SK-N-SH (cell line): ENCODE results near the gene ZFYVE27. TPM values are rescaled to one million over a fixed set of nuclear protein-coding genes. Genes with fewer than 3 reads are reported as not detected.
A peak's percentile ranks its signal among the peaks of the same experiment; 100 is the strongest.

Experiments
- CTCF ChIA-PET: fragments of 300-600, 350-600 bp; formaldehyde crosslinking; extraction: SDS; loops from one replicate; lab custom pipeline; 2021; lab: Yijun Ruan, JAX
- POLR2A ChIA-PET: fragments of 350-600 bp; sonication (Branson Sonifier 250); formaldehyde crosslinking; extraction: SDS; loops from one replicate; lab custom pipeline; 2020; ENCODE audit warnings: antibody characterized with exemption, inconsistent platforms; lab: Yijun Ruan, JAX
- DNase-seq: peaks from one replicate; pipeline ENCODE4 v3.0.0; 2012
- H2AFZ ChIP-seq: fragments of 200-600 bp; sonication (generic); 2 replicates; pipeline ENCODE4 v1.8.1; 2016; ENCODE audit warnings: antibody characterized with exemption, mild to moderate bottlenecking, low read depth
- H3F3A ChIP-seq: fragments of 200-600 bp; sonication (generic); replicated peaks from 2 replicates; pipeline ENCODE3; 2016; ENCODE audit warnings: antibody characterized with exemption, mild to moderate bottlenecking; ENCODE audit not compliant: insufficient read depth
- H3K27ac ChIP-seq, 2 experiments: fragments of 200-500 bp in 1 of 2; fragments of 200-600 bp in 1 of 2; sonication (Bioruptor generic) in 1 of 2; sonication (generic), shearing (Covaris generic) in 1 of 2; 2 replicates each; pipeline versions ENCODE4 v1.5.1 to v1.6.1; 2014 to 2016; ENCODE audit warnings: low read depth in 2 of 2, inconsistent platforms in 1 of 2, low read length in 1 of 2, mild to moderate bottlenecking in 1 of 2, mixed read lengths in 1 of 2
- H3K27me3 ChIP-seq: fragments of 200-600 bp; sonication (generic), shearing (Covaris generic); 2 replicates; pipeline ENCODE4 v1.6.1; 2016; ENCODE audit warnings: mixed run types; ENCODE audit not compliant: insufficient read depth
- H3K36me3 ChIP-seq, 2 experiments: fragments of 200-500 bp in 1 of 2; fragments of 200-600 bp in 1 of 2; sonication (Bioruptor generic) in 1 of 2; sonication (generic) in 1 of 2; replicated peaks in 1 of 2; 2 replicates each; pipeline versions ENCODE3 to v1.5.1; 2014 to 2016; ENCODE audit warnings: low read length in 1 of 2, mild to moderate bottlenecking in 1 of 2; ENCODE audit not compliant: insufficient read depth in 2 of 2, control insufficient read depth in 1 of 2
- H3K4me1 ChIP-seq, 2 experiments: fragments of 200-500 bp in 1 of 2; fragments of 200-600 bp in 1 of 2; sonication (Bioruptor generic) in 1 of 2; sonication (generic), shearing (Covaris generic) in 1 of 2; 2 replicates each; pipeline versions ENCODE4 v1.5.1 to v1.6.1; 2014 to 2016; ENCODE audit warnings: low read depth in 1 of 2, low read length in 1 of 2, mixed run types in 1 of 2; ENCODE audit not compliant: insufficient read depth in 2 of 2, control insufficient read depth in 1 of 2
- H3K4me2 ChIP-seq: fragments of 200-600 bp; sonication (generic), shearing (Covaris generic); 2 replicates; pipeline ENCODE4 v1.6.1; 2017; ENCODE audit warnings: mixed run types
- H3K4me3 ChIP-seq, 2 experiments: fragments of 200-500 bp in 1 of 2; fragments of 200-600 bp in 1 of 2; sonication (Bioruptor generic) in 1 of 2; sonication (generic), shearing (Covaris generic) in 1 of 2; 2 replicates each; pipeline versions ENCODE4 v1.5.1 to v1.8.1; 2014 to 2016; ENCODE audit warnings: low read depth in 2 of 2, inconsistent platforms in 1 of 2, low read length in 1 of 2, mild to moderate bottlenecking in 1 of 2, mixed read lengths in 1 of 2, moderate library complexity in 1 of 2
- H3K79me2 ChIP-seq: fragments of 200-600 bp; sonication (generic); 2 replicates; pipeline ENCODE4 v1.8.1; 2017; ENCODE audit warnings: mild to moderate bottlenecking; ENCODE audit not compliant: insufficient read depth
- H3K9ac ChIP-seq: fragments of 200-600 bp; sonication (generic); 2 replicates; pipeline ENCODE4 v1.6.1; 2017; ENCODE audit warnings: mixed run types
- H3K9me2 ChIP-seq: fragments of 200-600 bp; sonication (generic); 2 replicates; pipeline ENCODE4 v1.6.1; 2017; ENCODE audit warnings: mixed run types
- H3K9me3 ChIP-seq: fragments of 200-600 bp; sonication (generic); 2 replicates; pipeline ENCODE4 v1.6.1; 2017; ENCODE audit warnings: mixed run types, mild to moderate bottlenecking, moderate library complexity
- H4K20me1 ChIP-seq: fragments of 200-600 bp; sonication (generic); 2 replicates; pipeline ENCODE4 v1.6.1; 2017; ENCODE audit warnings: mild to moderate bottlenecking, mixed run types; ENCODE audit not compliant: insufficient read depth
- MXI1 ChIP-seq: IDR thresholded peaks from 2 replicates; pipeline ENCODE4 v1.6.1; 2012; ENCODE audit warnings: mild to moderate bottlenecking, low read depth, low read length, improper control_type of control experiment
- RAD21 ChIP-seq: IDR thresholded peaks from 2 replicates; pipeline ENCODE4 v1.6.1; 2012; ENCODE audit warnings: mild to moderate bottlenecking, low read length
- RFX5 ChIP-seq: IDR thresholded peaks from 2 replicates; pipeline ENCODE4 v1.6.1; 2012; ENCODE audit warnings: mild to moderate bottlenecking, improper control_type of control experiment, low read length
- RXRA ChIP-seq: IDR thresholded peaks from 2 replicates; pipeline ENCODE4 v1.4.0; 2012; ENCODE audit warnings: low read depth, mild to moderate bottlenecking, borderline replicate concordance
- SIN3A ChIP-seq: IDR thresholded peaks from 2 replicates; pipeline ENCODE4 v1.6.1; 2012; ENCODE audit warnings: low read depth, mild to moderate bottlenecking, low read length, moderate library complexity, borderline replicate concordance
- TEAD4 ChIP-seq: IDR thresholded peaks from 2 replicates; pipeline ENCODE4 v1.4.0; 2012; ENCODE audit warnings: mild to moderate bottlenecking, borderline replicate concordance; ENCODE audit not compliant: insufficient read depth
- WGBS: methylation state at CpG from one replicate; pipeline ENCODE4 v1.1.6; 2017; ENCODE audit warnings: low lambda C conversion rate; 5-methylcytosine and 5-hydroxymethylcytosine counted together
- polyA plus RNA-seq, 3 experiments: library from polyadenylated mRNA; depleted of rRNA; stranded (reverse); fragments of >200 nt; gene quantifications; 2 replicates each; pipeline ENCODE4 v1.2.3, GENCODE V29; 2012
- TF ChIP-seq, protein P1 (sequence below): fragments of 150-350 bp; IDR thresholded peaks from 2 replicates; pipeline ENCODE4 v1.6.1; 2017; ENCODE audit warnings: antibody characterized with exemption, low read length, low read depth, borderline replicate concordance
- TF ChIP-seq, protein P2 (sequence below): IDR thresholded peaks from 2 replicates; pipeline ENCODE4 v1.4.0; 2012; ENCODE audit warnings: low read depth

ZFYVE27 gene
- polyA plus RNA-seq, 1 of the 3 experiments (the other 2 are of a cell fraction) = 30.5 TPM

DNA sequence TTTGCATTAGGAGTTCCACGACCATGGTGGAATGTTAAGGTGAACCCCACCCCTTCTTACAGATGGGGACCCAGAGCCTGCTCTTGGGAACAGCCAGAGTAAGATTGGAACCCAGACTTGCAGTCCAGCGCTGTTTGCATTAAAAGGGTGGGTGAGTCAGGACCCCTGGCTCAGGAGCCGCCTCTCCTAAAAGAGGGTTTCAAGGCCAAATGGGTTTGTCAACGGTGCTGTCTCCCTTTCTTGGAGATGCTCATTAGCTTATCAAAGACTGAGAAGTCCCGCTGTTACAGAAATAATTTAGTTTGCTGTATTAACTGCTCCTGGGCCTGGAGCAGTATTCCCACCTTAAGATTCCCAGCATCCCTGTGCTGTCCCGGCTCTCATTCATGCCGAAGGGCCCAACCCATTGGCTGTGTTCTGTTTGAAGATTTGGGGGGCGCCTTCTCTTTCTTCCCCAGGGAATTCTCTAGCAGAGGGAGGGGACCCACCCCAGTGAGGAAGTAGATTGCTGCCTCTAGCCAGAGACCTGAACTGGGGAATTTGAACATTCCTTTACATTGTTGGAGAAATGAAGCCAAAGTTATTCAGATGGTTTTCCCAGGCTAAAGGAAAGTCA lies 21.6 kb upstream of the ZFYVE27 start:
- 81% methylated on average over 8 of the region's 8 CpGs for WGBS
- peak overlapping the region; percentile 86 for H3K9ac ChIP-seq
- H2AFZ ChIP-seq = no peak overlapping the region
- no peak for TF ChIP-seq MXI1
- TF ChIP-seq RAD21 = no peak
- TF ChIP-seq, protein P1, sequence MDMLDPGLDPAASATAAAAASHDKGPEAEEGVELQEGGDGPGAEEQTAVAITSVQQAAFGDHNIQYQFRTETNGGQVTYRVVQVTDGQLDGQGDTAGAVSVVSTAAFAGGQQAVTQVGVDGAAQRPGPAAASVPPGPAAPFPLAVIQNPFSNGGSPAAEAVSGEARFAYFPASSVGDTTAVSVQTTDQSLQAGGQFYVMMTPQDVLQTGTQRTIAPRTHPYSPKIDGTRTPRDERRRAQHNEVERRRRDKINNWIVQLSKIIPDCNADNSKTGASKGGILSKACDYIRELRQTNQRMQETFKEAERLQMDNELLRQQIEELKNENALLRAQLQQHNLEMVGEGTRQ = no peak
- DNase-seq = no peak
- H3K4me2 ChIP-seq = peak overlapping the region; percentile 90
- peaks cover 22% of the 10 kb centered on the region for H4K20me1 ChIP-seq
- peaks cover 19 to 31% of the 10 kb centered on the region in 2 experiments; a peak in 3 of 4 replicates for H3K4me1 ChIP-seq
- peak overlapping the region; percentile 64 to 71 for H3K4me3 ChIP-seq
- H3K36me3 ChIP-seq = peaks cover 20 to 25% of the 10 kb centered on the region in 2 experiments
- ChIA-PET CTCF (interaction anchor here (1.0 to 25.0 kb wide), 5 partner anchors 14 to 144 kb away, joined by 3 to 687 read pairs (median 7); partner anchors contain the start of genes ANKRD2 and ZFYVE27), POLR2A (interaction anchor here (0.9 to 2.7 kb wide), 4 partner anchors 10 to 29 kb away, joined by 4 to 21 read pairs (median 5); partner anchors contain the start of genes AVPI1 and ZFYVE27)
- H3F3A ChIP-seq = peaks cover 3% of the 10 kb centered on the region
- peak overlapping the region in 1 of 2 experiments; percentile 64; a peak in 1 of 4 replicates for H3K27ac ChIP-seq
- H3K27me3 ChIP-seq = no peaks in the 10 kb centered on the region
- no peaks in the 10 kb centered on the region for H3K9me3 ChIP-seq
- H3K79me2 ChIP-seq = peaks cover 35% of the 10 kb centered on the region
- H3K9me2 ChIP-seq = no peaks in the 10 kb centered on the region

DNA sequence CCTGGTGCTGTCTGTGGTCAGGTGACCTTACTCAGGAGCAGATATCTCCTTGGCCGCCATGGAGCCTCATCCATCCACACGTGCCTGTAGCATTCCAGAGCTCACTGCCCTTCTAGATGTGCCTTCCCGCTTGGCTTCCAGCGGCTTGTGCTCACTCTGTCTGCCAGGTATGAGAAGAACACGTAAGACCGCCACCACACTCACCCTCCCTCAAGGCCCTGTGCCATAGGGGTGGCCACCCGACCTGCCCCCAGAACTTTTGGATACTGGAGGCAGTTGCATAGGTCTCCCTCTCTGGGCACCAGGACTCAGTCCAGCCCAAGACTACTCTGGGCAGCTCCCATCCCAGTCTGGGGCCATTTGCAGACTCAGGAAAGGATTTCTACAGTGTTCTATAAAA lies 19.3 kb upstream of the ZFYVE27 start:
- peaks cover 36% of the 10 kb centered on the region for H3K79me2 ChIP-seq
- TF ChIP-seq, protein P2, sequence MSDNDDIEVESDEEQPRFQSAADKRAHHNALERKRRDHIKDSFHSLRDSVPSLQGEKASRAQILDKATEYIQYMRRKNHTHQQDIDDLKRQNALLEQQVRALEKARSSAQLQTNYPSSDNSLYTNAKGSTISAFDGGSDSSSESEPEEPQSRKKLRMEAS = no peak
- no peak for TF ChIP-seq TEAD4
- TF ChIP-seq RFX5 = no peak
- TF ChIP-seq SIN3A = no peak
- TF ChIP-seq RXRA = no peak
- no peak for TF ChIP-seq RAD21
- POLR2A ChIA-PET = no interaction called here

More for the DNA sequence above, 19.3 kb upstream of the ZFYVE27 start:
- no peak overlapping the region for H3K4me3 ChIP-seq
- H3F3A ChIP-seq = peaks cover 3% of the 10 kb centered on the region
- H2AFZ ChIP-seq = no peak overlapping the region
- peaks cover 22% of the 10 kb centered on the region for H4K20me1 ChIP-seq
- WGBS = 95% methylated on average over 7 of the region's 7 CpGs
- no peaks in the 10 kb centered on the region for H3K27me3 ChIP-seq
- CTCF ChIA-PET = interaction anchor here (2.2 to 25.0 kb wide), 4 partner anchors 9 to 41 kb away, joined by 9 to 687 read pairs (median 33); partner anchors contain the start of gene ZFYVE27
- H3K9me2 ChIP-seq = no peaks in the 10 kb centered on the region
- H3K9me3 ChIP-seq = no peaks in the 10 kb centered on the region
- peaks cover 20 to 25% of the 10 kb centered on the region in 2 experiments for H3K36me3 ChIP-seq
- no peak overlapping the region for H3K9ac ChIP-seq
- DNase-seq = no peak
- peak overlapping the region; percentile 17 for H3K4me2 ChIP-seq
- H3K27ac ChIP-seq = no peak overlapping the region
- peaks cover 19 to 31% of the 10 kb centered on the region in 2 experiments; a peak in 3 of 4 replicates for H3K4me1 ChIP-seq
